ENCODE results near the gene ATP5MC2.
"Not testable (repeated sequence)": the region's sequence is repeated elsewhere in the genome, so short reads cannot be mapped to it uniquely, and the experiment has no call there.

Gene ATP5MC2

DNA sequence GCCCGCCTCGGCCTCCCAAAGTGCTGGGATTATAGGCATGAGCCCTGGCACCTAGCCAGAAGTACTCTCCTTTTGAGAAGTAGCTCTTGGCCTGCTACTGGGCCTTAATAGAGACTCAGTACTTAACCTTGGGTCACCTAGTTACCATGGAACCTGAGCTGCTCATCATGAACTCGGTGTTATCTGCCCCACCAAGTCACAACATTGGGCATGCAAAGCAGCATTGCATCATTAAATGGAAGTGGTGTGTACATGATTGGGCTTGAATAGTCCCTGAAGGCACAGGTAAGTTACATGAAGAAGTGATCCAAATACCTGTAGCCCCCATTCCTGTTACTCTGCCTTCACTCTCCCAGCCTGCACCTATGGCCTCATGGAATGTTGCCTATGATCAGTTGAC, 31.8 kb downstream of the ATP5MC2 start:
- FAIRE-seq, result no peak

- FAIRE-seq, result no peak
Observed at GRCh38 chr12:53643232-53643979, 32.5 kb downstream of the ATP5MC2 start.

DNA sequence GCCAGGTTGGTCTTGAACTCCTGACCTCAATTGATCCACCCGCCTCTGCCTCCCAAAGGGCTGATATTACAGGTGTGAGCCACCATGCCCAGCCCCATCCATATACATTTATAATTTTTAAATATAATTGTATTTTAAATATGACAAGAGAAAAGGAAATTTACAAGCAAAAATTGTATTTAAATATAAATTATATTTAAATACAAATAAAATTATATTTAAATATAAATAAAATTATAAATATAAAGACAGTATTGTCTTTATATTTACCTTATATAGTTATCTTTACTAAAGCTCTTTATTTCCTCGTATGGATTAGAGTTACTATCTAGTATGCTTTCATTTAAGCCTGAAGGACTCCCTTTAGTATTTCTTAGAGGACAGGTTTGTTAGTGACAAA, 37.8 kb downstream of the ATP5MC2 start:
- FAIRE-seq, result no peak

GRCh38 chr12:53636641-53637040, 39.2 kb downstream of the ATP5MC2 start:
- FAIRE-seq, result no peak

- not testable (repeated sequence) for FAIRE-seq
Observed at GRCh38 chr12:53635708-53636107, 40.2 kb downstream of the ATP5MC2 start.

DNA sequence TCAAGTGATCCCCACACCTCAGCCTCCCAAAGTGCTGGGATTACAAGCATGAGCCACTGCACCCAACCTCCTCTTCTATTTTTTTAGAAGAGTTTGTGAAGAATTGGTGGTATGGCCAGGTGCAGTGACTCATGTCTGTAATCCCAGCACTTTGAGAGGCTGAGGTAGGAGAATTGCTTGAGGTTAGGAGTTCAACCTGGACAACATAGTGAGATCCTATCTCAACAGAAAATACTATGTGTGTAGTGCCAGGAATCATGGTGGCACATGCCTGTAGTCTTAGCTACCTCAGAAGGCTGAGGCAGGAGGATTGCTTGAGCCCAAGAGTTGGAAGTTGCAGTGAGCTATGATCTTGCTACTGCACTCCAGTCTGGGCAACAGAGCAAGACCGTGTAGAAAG, 44.2 kb downstream of the ATP5MC2 start:
- FAIRE-seq, result no peak

DNA sequence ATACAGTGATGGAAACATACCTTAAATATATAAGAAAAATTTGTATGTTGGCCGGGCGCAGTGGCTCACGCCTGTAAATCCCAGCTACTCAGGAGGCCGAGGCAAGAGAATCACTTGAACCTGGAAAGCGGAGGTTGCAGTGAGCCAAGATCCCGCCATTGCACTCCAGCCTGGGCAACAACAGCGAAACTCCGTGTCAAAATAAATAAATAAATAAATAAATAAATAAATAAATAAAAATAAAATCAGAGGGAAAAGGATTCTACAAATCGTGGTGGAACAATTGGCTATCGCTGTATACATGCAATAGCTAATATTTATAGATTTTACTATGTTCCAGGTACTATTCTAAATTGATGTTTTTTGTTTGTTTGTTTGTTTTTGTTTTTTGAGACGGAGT, 48.0 kb downstream of the ATP5MC2 start:
- FAIRE-seq, result no peak

DNA sequence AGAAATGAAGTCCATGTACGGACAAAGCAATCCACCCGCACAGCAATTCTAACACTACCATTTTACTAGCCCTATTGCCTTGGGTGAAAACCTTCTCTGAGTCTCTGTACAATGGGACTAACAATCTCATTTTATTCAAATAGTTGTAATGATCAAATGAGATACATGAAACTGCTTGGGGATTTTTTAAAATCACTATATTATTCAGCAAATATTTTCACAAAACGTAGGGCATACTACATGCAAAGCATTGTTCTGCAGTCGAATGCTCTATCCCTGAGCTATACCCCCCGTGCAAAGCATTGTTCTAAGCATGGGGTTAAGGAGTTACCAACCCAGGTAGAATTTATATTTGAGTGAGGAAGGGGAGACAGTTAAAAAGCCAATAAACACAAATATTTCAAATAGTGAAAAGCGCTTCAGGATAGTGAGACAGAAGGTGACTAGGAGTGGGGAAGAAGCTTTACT, 49.1 kb downstream of the ATP5MC2 start:
- FAIRE-seq, result no peak

DNA sequence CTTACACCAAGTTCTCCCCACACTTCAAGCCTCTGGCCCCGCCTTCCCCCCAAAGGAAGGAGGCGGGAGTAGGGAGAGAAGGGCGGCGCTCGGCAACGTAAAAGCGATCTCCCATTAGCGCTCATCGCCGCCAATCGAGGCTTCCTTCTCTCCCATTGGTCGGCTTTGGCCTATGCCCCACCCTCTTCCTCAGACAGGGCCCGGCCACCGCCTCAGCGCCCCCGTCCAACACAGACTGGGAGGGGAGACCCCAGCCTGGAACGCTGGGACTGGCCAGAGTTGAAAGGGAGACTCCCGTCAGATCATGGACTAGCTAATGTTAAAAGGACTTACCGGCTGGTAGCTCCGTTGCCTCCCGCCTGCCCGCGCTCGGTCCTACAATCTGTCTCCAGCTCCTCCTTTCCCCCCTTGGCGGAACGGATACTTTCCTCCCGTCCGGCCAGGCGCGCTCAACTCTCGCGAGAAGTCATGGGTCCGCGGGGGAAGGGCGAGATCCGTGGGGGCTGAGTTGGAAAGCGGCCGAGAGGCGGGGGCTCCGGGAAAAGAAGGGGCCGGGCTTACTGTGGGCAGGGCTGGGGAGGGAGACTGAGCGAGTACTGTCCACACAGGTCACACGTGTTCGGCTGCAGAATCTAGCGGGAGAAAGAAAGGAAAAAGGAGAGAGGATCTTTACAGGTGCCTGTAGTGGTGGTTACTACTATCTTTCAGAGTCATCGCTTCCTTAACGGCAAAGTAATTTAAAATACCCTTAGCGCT, 49.8 kb downstream of the ATP5MC2 start, which contains the start of gene ATF7:
Gene ATF7 (minus strand): TSS at position 437 of the 756 bp plus-strand sequence. CDS start 25,382 bp downstream, outside the sequence.
- peak; percentile 82 for FAIRE-seq

DNA sequence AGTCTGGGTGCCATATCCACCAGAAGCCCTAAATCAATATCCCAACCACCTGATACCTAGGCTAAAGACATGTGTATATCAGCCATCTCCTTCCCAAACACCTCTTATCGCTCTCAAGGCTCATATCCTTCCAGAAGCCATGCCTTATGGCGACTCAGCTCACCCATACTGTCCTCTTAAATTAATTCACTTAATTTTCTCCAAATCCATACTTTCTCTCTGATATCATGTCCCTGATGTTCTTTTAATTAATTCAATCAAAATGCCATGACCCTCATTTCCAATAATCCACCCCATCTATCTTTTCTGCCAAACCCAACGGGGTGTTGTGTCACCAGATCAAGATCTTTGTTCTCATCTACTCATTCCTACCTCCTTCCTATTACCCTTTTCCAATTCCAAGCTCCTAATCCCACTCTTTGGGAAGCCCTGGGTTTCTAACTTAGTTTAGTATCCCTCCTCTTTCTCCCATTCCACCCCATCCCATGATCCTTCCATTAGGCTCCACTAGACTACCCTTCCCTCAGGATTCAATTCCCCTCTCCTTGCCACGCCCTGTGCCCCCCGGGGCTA, 50.4 kb downstream of the ATP5MC2 start:
- no peak for FAIRE-seq

DNA sequence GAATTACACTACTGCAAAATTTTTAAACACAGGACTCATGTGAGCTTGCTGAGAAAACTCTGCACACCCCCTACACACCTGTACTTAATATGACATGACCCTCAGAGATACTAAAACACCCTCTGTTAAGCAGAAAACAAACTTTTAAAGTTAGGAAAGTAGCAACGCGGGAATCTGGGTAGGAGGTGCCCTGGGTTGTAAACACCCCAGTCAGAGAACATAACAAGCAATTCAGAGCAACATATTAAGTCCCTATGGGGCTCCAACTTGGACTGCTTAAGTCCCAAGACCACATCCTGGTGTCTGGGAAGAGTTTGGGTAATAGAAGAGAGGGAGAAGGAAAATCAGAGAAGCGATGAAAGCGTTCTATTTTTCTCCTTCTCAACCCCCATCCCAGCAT, 50.9 kb downstream of the ATP5MC2 start:
- FAIRE-seq, result no peak

DNA sequence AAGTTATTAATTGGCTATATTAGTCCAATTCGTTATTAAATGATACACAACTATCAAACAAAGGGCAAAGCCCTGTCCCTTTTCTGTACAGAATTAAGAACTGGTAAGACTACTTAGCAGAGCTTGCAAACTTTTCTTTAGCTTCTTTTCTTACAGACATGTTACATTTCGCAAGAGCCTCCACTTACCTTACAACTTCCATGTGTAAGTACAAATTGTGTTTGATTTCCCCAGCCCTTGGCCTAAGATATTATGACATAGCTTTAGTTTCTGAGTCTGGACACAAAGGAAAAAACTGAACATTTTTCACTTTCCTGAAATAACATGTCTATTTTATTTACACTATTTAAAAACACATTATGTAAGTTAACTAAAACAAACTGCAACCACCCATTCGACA, 51.4 kb downstream of the ATP5MC2 start:
- no peak for FAIRE-seq

- FAIRE-seq, result no peak
Observed at GRCh38 chr12:53623548-53624385, 52.1 kb downstream of the ATP5MC2 start.

DNA sequence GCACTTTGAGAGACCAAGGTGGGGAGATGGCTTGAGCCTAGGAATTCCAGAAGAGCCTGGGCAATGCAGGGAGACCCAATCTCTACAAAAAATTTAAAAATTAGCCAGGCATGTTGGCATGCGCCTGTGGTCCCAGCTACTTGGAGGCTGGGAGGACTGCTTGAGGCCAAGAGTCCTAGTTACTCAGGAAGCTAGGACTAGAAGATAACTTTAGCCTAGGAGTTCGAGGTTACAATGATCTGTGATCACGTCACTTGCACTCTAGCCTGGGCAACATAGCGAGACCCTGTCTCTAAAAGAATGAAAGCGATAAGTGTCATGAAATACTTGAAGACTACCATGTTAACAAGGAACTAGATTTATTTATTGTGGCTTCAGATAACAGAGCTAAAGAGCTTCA, 53.2 kb downstream of the ATP5MC2 start:
- FAIRE-seq, result no peak

- FAIRE-seq, result no peak
Observed at GRCh38 chr12:53618275-53618674, 57.6 kb downstream of the ATP5MC2 start.

DNA sequence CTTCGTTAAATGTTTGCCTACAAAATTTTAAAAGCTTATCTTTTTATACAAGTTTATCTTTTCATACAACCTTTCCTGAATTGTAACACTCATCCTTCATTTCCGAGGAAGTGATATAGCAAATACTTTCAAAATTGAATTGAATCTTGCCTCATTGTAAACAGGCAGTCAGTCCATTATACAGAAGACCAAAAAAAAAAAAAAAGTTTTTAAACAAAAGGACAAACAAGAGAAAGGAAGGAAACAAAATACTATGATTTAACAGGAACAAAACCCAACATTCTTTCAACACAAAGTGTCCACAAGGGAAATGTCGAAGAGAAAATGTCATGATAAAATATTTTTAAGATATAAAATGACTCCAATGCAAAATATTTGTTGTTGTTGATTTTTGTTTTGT, 58.2 kb downstream of the ATP5MC2 start:
- FAIRE-seq, result peak; percentile 82

DNA sequence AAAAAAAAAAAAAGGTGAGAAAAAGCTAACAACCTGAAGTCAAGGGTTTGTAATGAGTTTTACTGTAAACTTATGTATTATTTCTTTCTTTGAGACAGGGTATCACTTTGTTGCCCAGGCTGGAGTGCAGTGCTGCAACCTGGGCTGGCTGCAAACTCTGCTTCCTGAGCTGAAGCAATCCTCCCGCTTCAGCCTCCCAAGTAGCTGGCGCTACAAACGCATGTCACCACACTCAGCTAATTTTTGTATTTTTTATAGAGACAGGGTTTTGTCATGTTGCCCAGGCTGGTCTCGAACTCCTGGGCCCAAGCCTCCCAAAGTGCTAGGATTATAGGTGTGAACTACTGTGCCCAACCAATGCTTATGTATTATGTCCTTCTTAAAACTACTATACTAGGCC, 58.9 kb downstream of the ATP5MC2 start:
- FAIRE-seq, result no peak
